ENCODE results near the gene GPATCH4. TPM values are rescaled to one million over a fixed set of nuclear protein-coding genes. Genes with fewer than 3 reads are reported as not detected.

The GPATCH4 gene
- total and polyA plus RNA-seq, 2 of the 4 experiments (the other 2 are of a cell fraction), result 32.6 to 41.8 TPM

- in situ Hi-C loops (cut with MboI; ENCODE audit: low sequenced_read_pairs) (no loop called here), intact Hi-C loops (cut with micrococcal nuclease) (no loop called here), dilution Hi-C loops (cut with HindIII; ENCODE audit: low sequenced_read_pairs, unreplicated experiment) (no loop called here)
- Histone ChIP-seq H4K8ac (ENCODE audit: low read depth in 2 of 2, low read length in 2 of 2) (no peak overlapping the region), H3K27ac (ENCODE audit: insufficient read depth, low read length) (no peak overlapping the region), H3K56ac (ENCODE audit: extremely low read depth, insufficient read depth, low read length) (no peak overlapping the region), H2BK120ac (ENCODE audit: low read depth, low read length) (no peak overlapping the region), H3K14ac (replicated peaks; ENCODE audit: low read depth, low read length) (no peak overlapping the region), H2AK5ac (ENCODE audit: low read depth, low read length) (no peak overlapping the region), H3K4ac (ENCODE audit: low read depth, low read length) (no peak overlapping the region), H4K91ac (ENCODE audit: insufficient read depth, low read depth, low read length) (no peak overlapping the region), H4K20me1 (ENCODE audit: insufficient read depth, low read length) (no peaks in the 10 kb centered on the region), H3K27me3 (ENCODE audit: control insufficient read depth, insufficient read depth, low read length) (peaks cover 20% of the 10 kb centered on the region), H2BK5ac (ENCODE audit: low read depth, low read length, poor library complexity, severe bottlenecking) (no peak overlapping the region), H3K36me3 (ENCODE audit: control insufficient read depth, insufficient read depth, low read length) (no peaks in the 10 kb centered on the region), H2BK20ac (ENCODE audit: low read depth, low read length) (no peak overlapping the region), H2AK9ac (replicated peaks; ENCODE audit: low read depth, low read length, poor library complexity) (no peak overlapping the region), H3K4me1 (ENCODE audit: control insufficient read depth, insufficient read depth, low read length) (no peaks in the 10 kb centered on the region), H3K9ac (ENCODE audit: low read depth, low read length) (no peak overlapping the region), H3K4me2 (ENCODE audit: low read depth, low read length) (no peak overlapping the region), H3K9me3 (ENCODE audit: control insufficient read depth, insufficient read depth, low read length) (no peaks in the 10 kb centered on the region), H3K79me1 (ENCODE audit: low read depth in 1 of 2, low read length in 2 of 2) (0 out of 4 replicates have a peak, but pooled peaks cover 0 to 2% of the 10 kb centered on the region in 2 experiments), H2BK15ac (ENCODE audit: low read depth, low read length) (no peak overlapping the region), H2AFZ (replicated peaks; ENCODE audit: low read length, poor library complexity) (no peak overlapping the region), H3K9me1 (ENCODE audit: insufficient read depth, low read length) (peaks cover 3% of the 10 kb centered on the region; the same call in 1 of the 2 replicates), H3K18ac (ENCODE audit: low read depth, low read length) (no peak overlapping the region), H4K5ac (ENCODE audit: low read depth, low read length) (no peak overlapping the region), H3K4me3 (ENCODE audit: insufficient read depth, low read depth, low read length) (no peak overlapping the region), H3K23ac (ENCODE audit: low read depth, low read length) (no peak overlapping the region)
- 100% methylated on average over 1 of the region's 3 CpGs; no CpG with 5 or more reads in 1 of the 2 experiments for WGBS, 2 experiments (ENCODE audit: extremely low coverage in 2 of 2, insufficient read length in 1 of 2)
- no peak for DNase-seq
- POLR2A ChIA-PET (ENCODE audit: unreplicated experiment), result no interaction called here
- no peak for TF ChIP-seq CEBPB (IDR thresholded peaks at IDR 0.05; ENCODE audit: low read depth, low read length)
- TF ChIP-seq BHLHE40 (IDR thresholded peaks at IDR 0.05; ENCODE audit: low read depth, low read length), result no peak
- no peak for TF ChIP-seq RAD21 (IDR thresholded peaks at IDR 0.05; ENCODE audit: low read length)
- TF ChIP-seq ELK1 (IDR thresholded peaks at IDR 0.05; ENCODE audit: borderline replicate concordance, low read depth, low read length), result no peak
- no peak for ATAC-seq (ENCODE audit: low read depth)
- no TSS peak for BruUV-seq (replicated peaks)
- CTCF ChIA-PET, result no interaction called here
These were observed 23.7 kb downstream of the GPATCH4 start for GRCh38 chr1:156577550-156577949.

All from IMR-90 (cell line).